Activated B cell treated with CpG ODN at 0.5 μM for 24 hours (primary cell): ENCODE measurements around the gene COX7B2. TPM values are rescaled to one million over a fixed set of nuclear protein-coding genes. Genes with fewer than 3 reads are reported as not detected.

Experiments used
- ATAC-seq: fragments of 200-7000 bp; cut with Tn5 transposase; one replicate; pipeline ENCODE4 v1.10.0; 2021; ENCODE audit warnings: low read depth, mild to moderate bottlenecking, moderate library complexity
- CTCF ChIA-PET: fragments of 350-600 bp; sonication (Branson Sonifier 250); formaldehyde crosslinking; loops from one replicate; lab custom pipeline; 2021; ENCODE audit warnings: antibody characterized with exemption; lab: Charles Lee
- POLR2A ChIA-PET: fragments of 350-600 bp; sonication (Branson Sonifier 250); formaldehyde crosslinking; loops from one replicate; lab custom pipeline; 2021; ENCODE audit warnings: antibody characterized with exemption; lab: Charles Lee
- DNase-seq: peaks from one replicate; pipeline ENCODE4 v3.0.0; 2022
- H3K27ac Mint-ChIP-seq: one replicate; pipeline ENCODE4 v1.8.0; 2020; ENCODE audit warnings: mixed read lengths
- H3K27me3 Mint-ChIP-seq: one replicate; pipeline ENCODE4 v1.8.0; 2021; ENCODE audit warnings: mixed read lengths
- H3K36me3 Mint-ChIP-seq: one replicate; pipeline ENCODE4 v1.8.0; 2021; ENCODE audit warnings: low read depth, mixed read lengths
- H3K4me1 Mint-ChIP-seq: one replicate; pipeline ENCODE4 v1.8.0; 2021; ENCODE audit warnings: mixed read lengths
- H3K4me3 Mint-ChIP-seq: one replicate; pipeline ENCODE4 v1.8.0; 2020; ENCODE audit warnings: mild to moderate bottlenecking, mixed read lengths
- H3K9me3 Mint-ChIP-seq: one replicate; pipeline ENCODE4 v1.8.0; 2020; ENCODE audit warnings: mixed read lengths
- intact Hi-C: fragments of 100-400 bp; cut with micrococcal nuclease; formaldehyde crosslinking; loops from one replicate; pipeline ENCODE4 v1.15.1; 2024
- total RNA-seq: library from RNA; stranded (reverse); gene quantifications from 2 replicates; pipeline ENCODE4 v1.2.3, GENCODE V29; 2022
- TF ChIP-seq, protein P1 (sequence below): fragments of 200-600 bp; IDR thresholded peaks from one replicate; pipeline ENCODE4 v1.8.0; 2022; ENCODE audit warnings: antibody characterized with exemption, mild to moderate bottlenecking

Gene COX7B2
- total RNA-seq, 1 donor from 2014 or later, result not detected

DNA sequence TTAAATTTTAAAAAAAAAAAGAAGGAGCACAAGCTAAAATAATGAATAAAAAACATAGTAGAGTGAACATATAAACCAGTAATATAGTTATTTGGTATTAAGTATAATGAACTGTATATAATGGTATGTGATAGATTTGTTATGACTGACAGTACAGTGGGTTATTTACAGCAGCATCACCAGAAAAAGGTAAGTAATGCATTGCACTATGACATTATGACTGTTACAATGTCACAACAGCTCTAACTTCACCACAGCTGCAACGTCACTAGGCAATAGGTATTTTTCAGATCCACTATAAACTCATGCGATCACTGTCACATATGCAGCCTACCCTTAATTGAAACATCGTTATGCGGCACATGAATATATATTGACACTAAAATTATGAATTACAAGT, 72.5 kb downstream of the COX7B2 start:
- POLR2A ChIA-PET, result no interaction called here
- intact Hi-C loops, result no loop called here
- Mint-ChIP-seq H3K4me3 (no peak overlapping the region), H3K9me3 (no peaks in the 10 kb centered on the region), H3K27me3 (no peaks in the 10 kb centered on the region), H3K36me3 (no peaks in the 10 kb centered on the region), H3K27ac (no peak overlapping the region), H3K4me1 (no peaks in the 10 kb centered on the region)
- DNase-seq (no peak), ATAC-seq (no peak)
- CTCF ChIA-PET, result interaction anchor here (0.6 kb wide), 1 partner anchor 19 kb away, joined by 3 read pairs; no protein-coding TSS in a partner anchor
- TF ChIP-seq, protein P1, sequence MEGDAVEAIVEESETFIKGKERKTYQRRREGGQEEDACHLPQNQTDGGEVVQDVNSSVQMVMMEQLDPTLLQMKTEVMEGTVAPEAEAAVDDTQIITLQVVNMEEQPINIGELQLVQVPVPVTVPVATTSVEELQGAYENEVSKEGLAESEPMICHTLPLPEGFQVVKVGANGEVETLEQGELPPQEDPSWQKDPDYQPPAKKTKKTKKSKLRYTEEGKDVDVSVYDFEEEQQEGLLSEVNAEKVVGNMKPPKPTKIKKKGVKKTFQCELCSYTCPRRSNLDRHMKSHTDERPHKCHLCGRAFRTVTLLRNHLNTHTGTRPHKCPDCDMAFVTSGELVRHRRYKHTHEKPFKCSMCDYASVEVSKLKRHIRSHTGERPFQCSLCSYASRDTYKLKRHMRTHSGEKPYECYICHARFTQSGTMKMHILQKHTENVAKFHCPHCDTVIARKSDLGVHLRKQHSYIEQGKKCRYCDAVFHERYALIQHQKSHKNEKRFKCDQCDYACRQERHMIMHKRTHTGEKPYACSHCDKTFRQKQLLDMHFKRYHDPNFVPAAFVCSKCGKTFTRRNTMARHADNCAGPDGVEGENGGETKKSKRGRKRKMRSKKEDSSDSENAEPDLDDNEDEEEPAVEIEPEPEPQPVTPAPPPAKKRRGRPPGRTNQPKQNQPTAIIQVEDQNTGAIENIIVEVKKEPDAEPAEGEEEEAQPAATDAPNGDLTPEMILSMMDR, result no peak

DNA sequence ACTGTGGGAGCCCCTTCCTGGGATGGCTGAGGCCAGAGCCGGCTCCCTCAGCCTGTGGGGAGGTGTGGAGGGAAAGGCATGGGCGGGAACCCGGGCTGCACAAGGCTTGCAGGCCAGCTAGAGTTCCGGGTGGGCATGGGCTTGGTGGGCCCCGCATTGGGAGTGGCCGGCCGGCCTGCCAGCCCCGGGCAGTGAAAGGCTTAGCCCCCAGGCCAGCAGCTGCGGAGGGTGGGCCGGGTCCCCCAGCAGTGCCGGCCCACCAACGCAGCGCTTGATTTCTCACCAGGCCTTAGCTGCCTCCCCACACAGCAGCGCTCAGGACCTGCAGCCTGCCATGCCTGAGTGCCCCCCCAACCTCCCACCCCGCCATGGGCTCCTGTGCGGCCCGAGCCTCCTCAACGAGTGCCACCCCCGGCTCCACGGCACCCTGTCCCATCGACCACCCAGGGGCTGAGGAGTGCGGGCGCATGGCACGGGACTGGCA, 78.0 kb downstream of the COX7B2 start:
- CTCF ChIA-PET, result no interaction called here
- Mint-ChIP-seq H3K4me1 (no peaks in the 10 kb centered on the region), H3K4me3 (no peak overlapping the region), H3K9me3 (no peaks in the 10 kb centered on the region), H3K36me3 (no peaks in the 10 kb centered on the region), H3K27ac (no peak overlapping the region), H3K27me3 (no peaks in the 10 kb centered on the region)
- DNase-seq (no peak), ATAC-seq (no peak)
- TF ChIP-seq, protein P1, result no peak
- POLR2A ChIA-PET, result no interaction called here
- intact Hi-C loops, result no loop called here

DNA sequence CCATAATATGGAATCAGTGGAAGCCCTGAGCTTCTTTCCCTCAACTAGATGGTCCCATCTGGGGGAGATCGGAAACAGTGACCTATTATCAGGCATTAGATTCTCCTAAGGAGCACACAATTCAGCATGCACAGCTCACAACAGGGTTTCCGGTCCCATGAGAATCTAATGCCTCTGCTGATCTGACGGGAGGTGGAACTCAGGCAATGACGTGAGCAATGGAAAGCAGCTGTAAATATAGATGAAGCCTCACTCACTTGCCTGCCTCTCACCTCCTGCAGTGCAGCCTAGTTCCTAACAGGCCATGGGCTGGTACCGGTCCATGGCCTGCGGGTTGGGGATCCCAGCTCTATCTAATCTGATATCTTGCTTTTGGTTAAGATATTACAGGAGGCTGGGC, 88.9 kb downstream of the COX7B2 start:
- H3K4me1 Mint-ChIP-seq, result no peaks in the 10 kb centered on the region
- H3K9me3 Mint-ChIP-seq, result peaks cover 5% of the 10 kb centered on the region
- ChIA-PET POLR2A (no interaction called here), CTCF (no interaction called here)
- no peaks in the 10 kb centered on the region for H3K36me3 Mint-ChIP-seq
- H3K4me3 Mint-ChIP-seq, result no peak overlapping the region
- no peak overlapping the region for H3K27ac Mint-ChIP-seq
- DNase-seq (no peak), ATAC-seq (no peak)
- TF ChIP-seq, protein P1, result no peak
- intact Hi-C loops, result no loop called here
- no peaks in the 10 kb centered on the region for H3K27me3 Mint-ChIP-seq

DNA sequence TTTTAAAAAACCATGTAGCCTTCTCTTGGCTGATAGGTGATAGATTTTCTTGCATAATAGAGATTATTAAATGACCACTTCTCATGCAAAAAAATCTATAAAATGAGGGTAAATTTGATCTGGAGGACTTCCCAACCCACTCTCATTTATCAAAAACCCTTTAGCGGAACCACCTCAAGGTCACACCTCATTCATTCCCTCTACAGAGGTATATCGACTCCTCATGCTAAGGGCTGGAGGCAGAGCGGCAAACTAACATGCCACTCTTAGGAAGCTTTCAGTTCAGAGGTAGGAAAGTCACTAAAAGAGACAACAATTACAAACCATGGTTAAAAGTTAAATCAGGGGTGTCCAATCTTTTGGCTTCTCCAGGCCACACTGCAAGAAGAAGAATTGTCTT, 90.0 kb downstream of the COX7B2 start:
- Mint-ChIP-seq H3K4me1 (no peaks in the 10 kb centered on the region), H3K9me3 (no peaks in the 10 kb centered on the region), H3K4me3 (no peak overlapping the region), H3K36me3 (no peaks in the 10 kb centered on the region), H3K27me3 (no peaks in the 10 kb centered on the region), H3K27ac (no peak overlapping the region)
- POLR2A ChIA-PET, result no interaction called here
- intact Hi-C loops, result no loop called here
- CTCF ChIA-PET, result no interaction called here
- no peak for ATAC-seq
- TF ChIP-seq, protein P1, result no peak
- no peak for DNase-seq

DNA sequence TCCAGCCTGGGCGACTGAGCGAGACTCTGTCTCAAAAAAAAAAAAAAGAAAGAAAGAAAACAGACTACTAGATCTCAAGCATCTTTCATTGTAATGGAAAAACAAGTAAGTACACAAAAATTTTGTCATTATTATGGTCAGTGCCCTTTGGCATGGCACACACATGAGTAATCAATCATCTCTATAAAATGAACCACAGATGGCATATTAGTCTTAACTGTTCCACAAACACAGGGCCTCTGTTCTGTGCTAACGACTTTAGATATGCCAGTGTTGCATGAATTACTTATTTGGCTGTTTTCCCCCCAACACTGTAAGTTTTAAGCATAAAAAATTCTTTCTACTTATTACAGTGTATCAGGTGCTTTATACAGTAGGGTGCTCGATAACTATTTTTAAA, 90.4 kb downstream of the COX7B2 start:
- Mint-ChIP-seq H3K27me3 (no peaks in the 10 kb centered on the region), H3K4me3 (no peak overlapping the region), H3K36me3 (no peaks in the 10 kb centered on the region), H3K27ac (no peak overlapping the region), H3K9me3 (no peaks in the 10 kb centered on the region), H3K4me1 (no peaks in the 10 kb centered on the region)
- ChIA-PET POLR2A (no interaction called here), CTCF (no interaction called here)
- intact Hi-C loops, result no loop called here
- DNase-seq (no peak), ATAC-seq (no peak)
- TF ChIP-seq, protein P1, result no peak
